Fibroblast of peridontal ligament (primary cell): ENCODE data around the gene ACBD6.
"Not testable (repeated sequence)": the region's sequence is repeated elsewhere in the genome, so short reads cannot be mapped to it uniquely, and the experiment has no call there.

Experiments
- DNase-seq: peaks from one replicate; pipeline ENCODE4 v3.0.0-alpha.2; 2010; ENCODE audit errors: extremely low read depth

Gene ACBD6, protein sequence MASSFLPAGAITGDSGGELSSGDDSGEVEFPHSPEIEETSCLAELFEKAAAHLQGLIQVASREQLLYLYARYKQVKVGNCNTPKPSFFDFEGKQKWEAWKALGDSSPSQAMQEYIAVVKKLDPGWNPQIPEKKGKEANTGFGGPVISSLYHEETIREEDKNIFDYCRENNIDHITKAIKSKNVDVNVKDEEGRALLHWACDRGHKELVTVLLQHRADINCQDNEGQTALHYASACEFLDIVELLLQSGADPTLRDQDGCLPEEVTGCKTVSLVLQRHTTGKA

DNA sequence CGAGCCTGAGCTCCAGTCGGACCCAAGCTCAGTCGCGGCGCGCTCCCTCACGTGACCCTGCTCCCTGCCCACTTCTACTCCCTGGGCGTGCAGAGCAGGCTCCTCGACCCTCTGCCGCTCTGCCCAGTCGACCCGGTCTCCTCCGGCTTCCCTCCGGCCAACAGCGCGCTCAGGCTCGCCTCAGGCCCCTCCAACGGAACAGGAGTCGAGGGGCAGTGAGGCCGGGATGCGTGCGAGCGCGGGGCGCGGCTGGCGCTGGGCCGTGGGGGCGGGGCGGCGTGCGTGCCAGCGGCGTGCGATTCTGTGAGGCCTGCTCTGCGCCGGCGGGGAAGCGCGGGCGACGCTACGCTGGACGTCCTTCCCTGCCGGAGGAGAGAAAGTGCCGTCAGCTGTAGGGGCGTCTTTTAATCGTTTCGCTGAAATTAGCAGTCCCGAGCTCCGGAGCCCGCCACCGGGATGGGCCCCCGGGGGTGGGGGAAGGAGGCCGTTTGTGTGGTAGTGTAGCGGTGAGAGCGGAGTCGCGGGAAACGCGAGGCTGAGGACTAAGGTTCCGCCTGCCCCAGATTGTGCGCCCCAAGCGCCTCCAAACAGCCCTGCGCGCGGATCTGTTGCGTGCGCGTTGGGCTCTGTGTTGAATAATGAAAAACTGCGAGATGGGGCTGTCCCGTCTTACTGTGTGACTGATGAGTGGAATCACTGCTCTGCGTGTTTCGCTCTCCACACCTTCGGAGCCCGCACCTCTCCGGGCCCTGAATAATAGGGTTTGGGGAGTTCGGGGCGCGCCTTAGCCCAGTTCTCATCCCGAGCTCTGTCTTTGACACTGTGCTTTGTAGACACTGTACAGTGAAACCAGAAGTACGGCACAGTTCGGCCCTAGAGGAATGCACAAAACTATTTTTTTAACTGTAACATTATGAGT, at the start of gene ACBD6:
Gene ACBD6 (minus strand): TSS at position 217 of the 919 bp plus-strand sequence. CDS start 311 bp downstream, outside the sequence.
- peak; percentile 88 for DNase-seq

DNA sequence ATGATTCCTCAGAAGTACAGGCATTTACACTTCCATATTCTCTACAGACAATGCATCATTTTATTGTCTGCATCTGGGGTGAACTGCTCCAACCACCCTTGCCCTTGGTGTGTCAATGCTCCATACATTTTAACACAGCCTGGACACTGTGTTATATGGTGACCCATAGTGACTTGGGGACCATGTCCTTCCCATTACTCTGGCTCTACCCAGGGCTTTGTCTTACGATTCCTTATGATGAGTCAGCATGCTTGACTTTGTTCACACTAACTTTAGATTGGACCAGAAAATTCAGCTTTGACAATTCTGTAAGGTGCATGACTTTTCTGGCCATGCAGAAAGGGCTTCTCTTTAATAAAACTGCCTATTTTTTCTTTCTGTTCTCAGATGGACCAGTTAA, 49.6 kb upstream of the ACBD6 start:
- no peak for DNase-seq

DNA sequence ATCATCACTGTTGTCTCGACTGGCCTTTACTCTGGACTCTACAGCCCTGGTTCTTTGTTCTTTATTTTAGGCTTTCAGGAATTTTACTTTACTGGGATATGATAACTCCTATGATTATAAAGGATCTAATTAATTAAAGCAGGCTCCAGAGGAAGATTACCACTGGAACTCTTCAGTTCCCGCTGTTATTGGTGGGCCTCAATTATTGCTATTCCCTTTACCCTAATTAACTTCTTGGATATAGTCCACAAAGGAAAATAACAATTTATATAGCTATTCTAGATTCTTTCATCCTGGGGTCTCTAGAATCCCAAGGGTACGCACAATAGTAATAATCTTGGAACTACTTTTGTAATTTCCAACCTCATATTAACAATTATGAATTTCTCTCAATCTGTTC, 47.9 kb upstream of the ACBD6 start:
- no peak for DNase-seq

DNA sequence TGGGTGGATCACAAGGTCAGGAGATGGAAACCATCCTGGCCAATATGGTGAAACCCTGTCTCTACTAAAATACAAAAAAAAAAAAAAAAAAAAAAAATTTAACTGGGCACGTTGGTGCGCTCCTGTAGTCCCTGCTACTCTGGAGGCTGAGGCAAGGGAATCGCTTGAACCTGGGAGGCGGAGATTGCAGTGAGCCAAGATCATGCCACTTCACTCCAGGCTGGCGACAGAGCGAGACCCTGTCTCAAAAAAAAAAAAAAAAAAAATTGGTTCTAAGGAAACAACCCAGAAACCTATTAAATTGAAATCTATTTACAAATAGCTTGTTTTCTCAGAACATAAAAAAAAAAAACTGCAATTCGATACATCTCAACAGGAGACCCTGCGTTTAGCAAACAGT, 47.4 kb upstream of the ACBD6 start:
- DNase-seq, result not testable (repeated sequence)

DNA sequence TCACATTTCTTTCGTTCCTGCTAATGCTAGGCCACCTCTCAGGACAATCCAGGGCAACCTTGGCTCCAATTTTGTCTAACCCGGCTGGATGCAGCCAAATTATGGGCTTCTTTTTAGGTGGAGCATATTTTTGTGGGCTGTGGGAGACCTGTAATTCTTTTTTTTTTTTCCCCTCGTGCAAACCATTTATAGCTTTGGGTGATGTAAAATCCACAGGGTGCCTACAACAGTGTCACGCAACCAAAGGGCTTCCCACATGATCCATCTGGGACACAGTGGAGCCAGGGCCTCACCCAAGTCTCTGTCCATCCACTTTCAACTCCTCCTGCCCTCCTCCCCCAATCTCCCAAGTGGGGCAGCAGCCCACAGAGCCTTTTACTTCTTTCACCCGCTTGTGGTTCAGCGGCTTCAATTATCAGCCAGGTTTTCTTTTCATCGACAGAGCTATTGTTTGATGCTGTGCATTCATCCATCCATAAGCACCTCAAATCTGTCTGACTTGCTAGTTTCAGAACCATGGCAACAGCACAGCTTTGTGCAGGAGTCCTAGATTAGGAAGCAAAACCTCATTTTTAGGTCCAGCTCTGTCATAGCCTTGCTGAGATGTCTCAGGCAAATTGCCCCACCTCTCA, 46.4 kb upstream of the ACBD6 start:
- no peak for DNase-seq

DNA sequence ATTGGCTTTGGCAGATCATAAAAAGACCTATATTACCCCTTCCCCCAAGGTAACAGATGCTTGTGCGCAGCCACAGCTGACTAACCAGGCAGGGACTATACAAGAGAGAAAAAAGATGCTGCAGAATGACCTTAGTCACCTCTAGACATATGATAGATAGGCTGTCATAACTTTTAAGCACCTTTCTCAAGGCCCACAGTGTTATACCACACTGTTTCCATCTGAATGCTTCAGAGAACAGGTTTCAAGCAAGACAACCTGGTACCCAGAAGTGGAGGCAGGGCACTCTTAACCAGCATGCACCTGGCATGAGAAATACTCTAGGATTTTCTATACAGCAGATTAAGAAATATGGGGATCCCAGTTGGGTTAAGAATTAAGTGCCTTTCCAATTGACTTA, 43.6 kb upstream of the ACBD6 start:
- no peak for DNase-seq

DNA sequence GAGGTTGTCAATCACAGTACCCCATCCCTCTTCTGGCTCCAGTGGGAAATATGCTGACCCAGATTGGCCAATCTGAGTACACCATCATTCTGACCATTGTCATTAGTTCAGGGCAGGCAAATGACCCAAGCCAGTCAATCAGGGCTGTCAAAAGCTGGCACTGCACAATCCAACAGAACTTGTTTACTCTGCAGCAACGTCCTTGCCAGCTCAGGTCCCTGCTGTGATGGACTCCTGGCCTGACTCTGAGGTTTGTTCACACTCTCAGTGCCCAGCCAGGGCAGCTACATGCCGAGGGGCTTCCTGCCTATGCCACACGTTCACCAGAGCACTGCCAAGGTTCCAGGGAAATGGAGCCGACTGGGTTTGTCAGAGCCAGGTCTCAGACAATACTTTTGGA, 41.7 kb upstream of the ACBD6 start:
- no peak for DNase-seq

DNA sequence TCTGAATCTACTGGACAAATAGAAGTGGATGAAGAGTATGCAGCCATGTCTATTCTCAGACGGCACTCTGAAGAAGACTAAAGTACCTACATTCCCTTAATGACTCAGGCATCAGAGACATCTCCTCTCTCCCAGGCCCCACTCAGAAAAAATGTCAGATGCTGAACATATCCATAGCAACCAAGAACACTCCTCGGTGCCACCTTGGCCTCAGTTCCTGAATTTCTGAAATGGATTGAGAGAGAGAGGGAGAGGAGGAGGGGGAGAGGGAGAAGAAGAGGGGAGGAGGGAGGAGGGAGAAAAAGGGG, 40.4 kb upstream of the ACBD6 start:
- no peak for DNase-seq

DNA sequence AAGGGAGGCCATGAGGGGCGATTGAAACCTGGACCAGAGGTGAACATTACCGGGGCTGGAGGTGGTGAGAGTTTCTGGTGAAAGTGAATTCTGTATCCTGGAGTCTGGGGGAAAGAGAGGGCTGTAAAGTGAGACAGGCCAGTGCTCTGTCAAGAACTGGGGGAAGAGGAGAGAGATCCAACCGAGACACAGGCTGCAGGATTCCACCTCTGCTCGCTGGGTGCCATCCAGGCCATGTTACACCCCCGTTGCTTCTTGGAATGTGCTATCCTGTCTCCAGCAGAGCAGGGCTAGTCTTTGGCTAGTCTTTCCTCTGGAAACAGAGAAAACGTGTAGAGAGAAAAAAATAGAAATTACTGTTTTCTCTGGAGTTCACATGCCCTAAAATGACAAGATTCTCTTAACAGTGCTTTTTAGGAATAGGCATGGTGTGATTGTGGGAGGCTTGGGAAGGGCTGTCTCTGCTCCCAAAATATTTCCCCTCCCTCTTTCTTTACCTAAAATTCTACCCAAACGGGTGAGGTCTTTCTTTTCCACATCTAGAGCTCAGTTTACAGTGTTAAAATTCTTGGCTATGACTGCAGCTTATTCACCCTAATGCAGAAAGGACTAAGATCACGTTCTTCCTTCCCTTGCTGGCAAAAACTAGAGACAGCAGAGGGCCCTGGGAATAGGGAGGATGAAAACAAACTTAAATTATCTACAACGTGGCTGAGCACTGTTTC, 39.9 kb upstream of the ACBD6 start:
- peak; percentile 35 for DNase-seq

DNA sequence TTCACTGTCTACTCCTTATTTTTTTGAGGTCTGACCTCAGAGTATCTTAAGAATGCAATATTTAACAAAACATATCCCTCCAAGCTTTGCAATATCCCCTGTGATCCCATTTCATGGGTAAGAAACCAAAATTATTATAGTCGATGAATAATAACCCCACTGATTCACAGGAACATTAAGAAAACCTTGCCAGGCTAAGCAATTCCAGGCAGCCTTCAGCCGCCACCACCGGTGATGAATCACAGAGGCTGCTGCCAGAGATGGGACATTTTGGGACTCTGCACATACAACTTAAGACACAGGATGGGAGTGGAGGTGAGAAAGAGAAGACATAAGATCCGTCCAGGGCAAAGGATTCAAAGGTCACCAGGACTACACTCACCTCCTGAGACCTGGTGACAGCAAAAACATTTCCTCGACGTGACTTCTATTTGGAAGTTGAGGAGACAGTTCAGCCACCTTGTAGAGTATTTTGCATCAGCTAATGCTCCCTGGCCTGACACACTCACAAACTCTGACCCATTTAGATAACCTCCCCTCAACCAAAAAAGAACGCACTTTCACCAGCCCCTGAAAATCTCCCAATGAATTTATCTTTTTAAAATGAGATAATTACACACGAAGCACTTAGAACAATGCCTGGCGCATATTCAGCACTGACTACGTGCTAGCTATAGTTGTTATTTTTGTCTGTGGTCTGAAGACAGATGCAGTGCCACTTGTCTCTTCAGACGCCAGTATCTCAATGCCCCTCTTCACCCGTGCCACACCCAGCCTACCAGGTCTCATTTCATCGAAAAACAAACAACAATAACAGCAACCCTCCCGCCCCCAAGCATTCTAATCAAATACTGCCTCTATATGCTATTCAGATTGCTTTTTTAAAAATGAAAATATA, 38.6 kb upstream of the ACBD6 start:
- peak; percentile 31 for DNase-seq

DNA sequence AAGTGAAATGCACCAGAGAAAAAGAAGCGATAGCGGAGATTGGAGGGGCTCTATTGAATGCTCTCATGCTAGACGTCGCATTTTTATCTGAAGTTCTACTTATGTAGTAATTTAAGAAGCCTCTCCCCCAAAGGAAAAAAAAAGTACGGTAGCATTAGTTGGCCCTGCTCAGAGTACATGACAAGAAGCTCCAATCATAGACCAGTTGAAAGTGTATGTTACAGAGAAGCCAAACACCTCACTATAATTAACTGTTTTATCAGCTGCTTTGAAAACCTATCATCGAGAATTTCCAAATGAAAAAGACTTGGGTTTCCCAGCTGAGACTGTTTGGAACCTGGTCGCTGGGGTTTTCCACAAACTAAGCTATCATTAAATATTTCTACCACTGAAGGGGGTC, 36.8 kb upstream of the ACBD6 start:
- no peak for DNase-seq

DNA sequence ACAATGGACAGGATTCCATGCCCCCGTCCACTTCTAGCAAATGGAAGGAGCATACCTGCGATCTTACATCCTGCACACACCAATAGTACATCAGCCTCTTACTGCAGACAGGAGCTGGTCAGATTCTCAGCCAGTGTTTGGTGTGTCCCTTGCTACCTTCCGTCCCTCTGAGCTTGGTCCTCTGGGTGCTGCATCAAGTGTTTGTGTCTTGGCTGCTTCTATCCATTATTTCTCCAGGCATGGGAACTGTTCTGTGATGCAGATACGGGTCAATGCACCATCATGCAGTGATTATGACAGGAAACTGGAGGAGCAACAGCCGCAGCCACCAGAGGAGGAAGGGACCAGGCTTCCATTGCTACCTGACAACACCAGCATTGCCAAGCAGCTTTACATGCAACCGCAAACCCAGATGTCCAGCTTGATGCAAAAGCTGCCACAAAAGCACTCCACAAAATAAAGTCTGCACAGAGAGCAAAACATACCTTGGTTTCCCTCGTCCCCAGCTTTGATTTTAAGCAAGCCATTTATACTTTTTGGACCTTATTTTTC, 34.5 kb upstream of the ACBD6 start:
- no peak for DNase-seq

DNA sequence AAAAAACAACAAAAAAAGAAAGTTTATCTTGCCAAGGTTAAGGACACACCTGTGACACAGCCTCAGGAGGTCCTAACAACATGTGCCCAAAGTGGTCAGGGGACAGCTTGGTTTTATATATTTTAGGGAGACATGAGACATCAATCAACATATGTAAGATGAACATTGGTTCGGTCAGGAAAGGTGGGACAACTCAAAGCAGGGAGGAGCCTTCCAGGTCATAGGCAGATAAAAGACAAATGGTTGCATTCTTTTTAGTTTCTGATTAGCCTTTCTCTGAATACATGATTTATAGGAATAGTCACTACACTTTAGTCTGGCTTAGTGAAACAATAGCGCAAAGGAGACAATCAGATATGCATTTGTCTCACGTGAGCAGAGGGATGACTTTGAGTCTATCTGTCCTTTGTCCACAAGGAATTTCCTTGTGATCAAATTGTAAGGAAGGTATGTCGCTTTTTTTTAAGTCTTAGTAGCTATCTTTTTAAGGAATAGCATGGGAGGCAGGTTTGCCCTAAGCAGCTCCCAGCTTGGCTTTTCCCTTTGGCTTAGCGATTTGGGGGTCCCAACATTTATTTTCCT, 33.1 kb upstream of the ACBD6 start:
- DNase-seq, result no peak

DNA sequence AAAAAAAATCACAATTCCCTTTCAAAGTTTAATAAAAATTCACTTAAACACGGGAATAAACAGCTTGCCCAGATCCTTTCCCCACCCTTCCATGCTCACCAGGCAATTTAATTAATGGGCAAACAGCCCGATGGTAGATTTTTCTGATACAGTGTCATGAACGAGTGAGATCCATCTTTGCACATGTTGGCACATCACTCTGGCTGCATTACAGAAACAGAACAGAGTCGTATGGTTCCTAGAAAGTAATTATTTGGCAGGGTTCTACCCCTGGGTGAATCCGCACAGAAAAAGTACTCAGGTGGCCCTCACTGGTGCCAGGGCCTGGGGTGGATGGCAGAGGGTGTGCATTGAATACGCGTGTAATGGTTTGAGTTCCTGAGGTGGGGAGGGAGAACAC, 31.8 kb upstream of the ACBD6 start:
- DNase-seq, result no peak

DNA sequence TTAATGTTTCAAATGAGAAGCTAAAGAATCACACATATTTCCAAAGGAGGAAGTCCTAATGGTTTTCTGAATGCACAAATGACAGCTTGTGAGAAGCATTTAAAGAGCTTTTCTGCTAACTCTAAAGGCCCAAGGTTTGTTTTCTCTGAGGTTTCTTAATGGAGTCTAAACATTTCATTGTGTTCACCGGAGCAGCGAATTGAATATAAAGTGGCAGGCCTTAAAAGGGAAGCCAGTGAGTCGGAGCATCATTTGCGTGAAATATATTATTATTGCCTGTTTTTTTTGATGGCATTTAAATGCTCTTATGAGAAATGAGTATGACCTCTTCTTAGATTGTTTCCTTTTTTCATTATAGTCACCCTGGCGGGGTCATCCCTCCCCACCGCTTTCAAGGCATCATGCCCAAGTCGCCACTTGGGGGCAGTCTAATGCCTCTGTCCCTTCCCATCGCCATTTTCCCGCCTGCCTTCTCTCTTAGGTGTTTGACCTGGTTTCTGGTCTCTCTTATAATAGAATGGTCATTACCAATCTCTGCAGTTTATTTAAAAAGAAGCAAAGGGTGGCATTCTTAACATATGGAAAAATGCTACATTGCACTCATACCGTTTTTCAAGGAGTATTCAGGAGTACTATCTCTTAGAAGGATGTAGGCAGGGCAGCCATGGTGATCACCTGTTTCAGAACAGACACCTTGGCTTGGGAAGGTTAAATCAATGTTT, 31.1 kb upstream of the ACBD6 start:
- peak; percentile 69 for DNase-seq

DNA sequence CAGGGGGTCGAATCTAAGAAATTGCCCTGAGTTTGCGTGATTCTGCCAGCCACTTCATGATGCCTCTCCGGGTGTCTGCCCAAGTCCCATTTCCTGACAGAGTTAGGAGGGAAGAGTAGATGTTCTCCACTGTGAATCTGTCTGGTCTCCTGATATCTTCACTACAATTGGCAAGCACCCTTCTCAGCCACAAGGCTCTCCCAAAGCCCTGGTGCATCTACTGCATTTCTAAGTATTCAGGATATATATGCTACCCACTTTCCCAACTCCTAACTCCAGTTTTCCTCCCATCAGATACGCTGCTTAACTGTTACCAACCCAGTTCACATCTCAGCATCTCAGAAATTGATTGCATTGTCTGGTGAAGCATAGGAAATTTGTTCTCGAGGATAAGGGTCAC, 30.5 kb upstream of the ACBD6 start:
- no peak for DNase-seq

DNA sequence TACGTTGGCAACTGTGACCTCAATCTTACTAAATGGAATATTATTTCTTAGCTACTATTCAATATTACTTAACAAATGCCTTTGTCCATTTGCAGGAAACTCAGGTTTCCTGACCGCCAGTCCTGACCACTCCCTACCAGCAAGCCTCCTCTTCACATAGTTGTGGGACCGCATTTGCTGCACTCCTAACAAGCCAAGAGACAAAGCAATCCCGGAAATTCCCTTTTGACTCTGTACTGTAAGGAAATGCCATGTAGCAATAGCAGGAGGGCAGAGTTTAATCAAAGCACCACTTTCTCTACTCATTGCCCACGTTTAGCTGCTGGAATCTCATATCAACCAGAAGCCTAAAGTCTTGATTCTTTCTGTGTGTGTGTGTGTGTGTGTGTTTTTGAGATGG, 28.1 kb upstream of the ACBD6 start:
- DNase-seq, result peak; percentile 87

DNA sequence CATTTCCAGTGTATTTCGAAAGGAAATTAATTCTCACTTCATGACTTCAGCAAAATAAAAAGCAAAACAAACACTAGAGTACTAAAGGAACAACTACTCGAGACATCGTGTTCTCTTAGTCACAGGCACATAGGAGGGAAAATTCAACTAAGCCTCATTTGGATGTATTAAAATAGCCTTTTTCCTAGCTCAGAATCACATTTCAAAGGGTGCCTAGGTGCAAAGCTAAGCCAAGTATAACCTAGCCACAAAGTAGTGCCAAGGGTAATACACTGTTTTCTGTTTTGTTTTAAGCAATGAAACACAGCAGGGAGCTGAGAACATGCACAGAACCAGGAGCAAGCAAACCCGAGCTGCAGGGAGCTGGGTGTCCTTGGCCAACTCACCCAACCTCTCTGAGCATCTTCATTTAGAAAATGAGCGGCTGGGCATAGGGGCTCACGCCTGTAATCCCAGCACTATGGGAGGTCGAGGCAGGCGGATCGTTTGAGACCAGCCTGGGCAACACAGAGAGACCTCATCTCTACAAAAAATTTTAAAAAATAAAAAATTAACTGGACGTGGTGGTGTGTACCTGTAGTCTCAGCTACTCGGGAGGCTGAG, 26.6 kb upstream of the ACBD6 start:
- DNase-seq, result no peak

DNA sequence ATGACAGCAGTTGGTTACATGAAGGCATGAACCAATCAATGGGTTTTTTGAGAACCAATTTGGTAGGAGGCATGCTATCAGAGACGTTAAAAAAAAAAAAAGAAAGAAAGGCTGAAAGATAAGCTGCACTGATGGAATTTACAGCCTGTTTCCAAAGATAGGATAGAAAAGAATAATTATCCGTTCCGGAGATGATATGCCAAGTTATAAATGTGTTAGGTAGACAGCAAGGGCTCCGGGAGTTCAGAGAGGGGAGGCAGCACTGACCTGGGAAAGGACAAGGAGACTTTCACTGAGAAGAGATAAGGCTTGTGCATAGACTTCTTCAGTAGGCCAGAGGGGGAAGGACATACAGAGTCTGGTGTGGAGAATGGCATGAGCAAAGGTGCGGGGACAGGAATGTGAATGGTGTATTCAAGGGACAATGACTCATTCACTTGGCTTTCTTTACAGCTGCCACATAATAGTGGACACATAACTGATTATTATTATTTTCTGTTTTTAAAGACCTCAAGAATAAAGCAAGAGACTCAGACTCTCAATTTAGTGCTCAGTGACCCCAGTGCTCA, 24.8 kb upstream of the ACBD6 start:
- DNase-seq, result no peak
